ENCODE measurements around the gene GPR62.

The GPR62 gene

DNA sequence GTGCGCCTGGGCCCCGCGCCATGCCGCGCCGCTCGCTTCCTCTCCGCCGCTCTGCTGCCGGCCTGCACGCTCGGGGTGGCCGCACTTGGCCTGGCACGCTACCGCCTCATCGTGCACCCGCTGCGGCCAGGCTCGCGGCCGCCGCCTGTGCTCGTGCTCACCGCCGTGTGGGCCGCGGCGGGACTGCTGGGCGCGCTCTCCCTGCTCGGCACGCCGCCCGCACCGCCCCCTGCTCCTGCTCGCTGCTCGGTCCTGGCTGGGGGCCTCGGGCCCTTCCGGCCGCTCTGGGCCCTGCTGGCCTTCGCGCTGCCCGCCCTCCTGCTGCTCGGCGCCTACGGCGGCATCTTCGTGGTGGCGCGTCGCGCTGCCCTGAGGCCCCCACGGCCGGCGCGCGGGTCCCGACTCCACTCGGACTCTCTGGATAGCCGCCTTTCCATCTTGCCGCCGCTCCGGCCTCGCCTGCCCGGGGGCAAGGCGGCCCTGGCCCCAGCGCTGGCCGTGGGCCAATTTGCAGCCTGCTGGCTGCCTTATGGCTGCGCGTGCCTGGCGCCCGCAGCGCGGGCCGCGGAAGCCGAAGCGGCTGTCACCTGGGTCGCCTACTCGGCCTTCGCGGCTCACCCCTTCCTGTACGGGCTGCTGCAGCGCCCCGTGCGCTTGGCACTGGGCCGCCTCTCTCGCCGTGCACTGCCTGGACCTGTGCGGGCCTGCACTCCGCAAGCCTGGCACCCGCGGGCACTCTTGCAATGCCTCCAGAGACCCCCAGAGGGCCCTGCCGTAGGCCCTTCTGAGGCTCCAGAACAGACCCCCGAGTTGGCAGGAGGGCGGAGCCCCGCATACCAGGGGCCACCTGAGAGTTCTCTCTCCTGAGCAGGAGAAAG, 951 bp downstream of the GPR62 start:
- DNase-seq = no peak

- no peak for DNase-seq
Measured at GRCh38 chr3:51957520-51958205, 2.5 kb downstream of the GPR62 start.

GRCh38 chr3:51958603-51959521, 3.7 kb downstream of the GPR62 start:
- no peak for DNase-seq

GRCh38 chr3:51959651-51960050, 4.5 kb downstream of the GPR62 start:
- DNase-seq = no peak

DNA sequence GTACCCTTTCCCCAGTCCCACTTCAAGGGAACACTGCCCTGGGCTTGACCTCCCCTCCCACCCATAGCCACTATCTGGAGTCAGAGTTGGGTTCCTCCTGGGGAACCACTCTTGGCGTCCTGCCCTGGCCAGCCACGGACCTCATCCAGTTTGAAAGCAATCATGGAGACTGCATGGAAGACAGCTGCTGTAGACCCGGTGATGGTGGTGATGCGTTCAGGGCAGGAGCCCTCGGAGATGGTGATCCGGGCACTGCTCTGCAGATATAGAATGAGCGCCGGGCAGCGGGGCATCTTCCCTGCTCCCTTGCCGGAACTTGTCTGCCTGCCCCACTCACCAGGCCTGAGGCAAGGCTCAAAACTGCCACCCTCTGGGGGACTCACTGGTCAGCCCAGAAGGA, 5.2 kb downstream of the GPR62 start:
- no peak for DNase-seq

- no peak for DNase-seq
Measured at GRCh38 chr3:51961011-51961410, 5.8 kb downstream of the GPR62 start.

DNA sequence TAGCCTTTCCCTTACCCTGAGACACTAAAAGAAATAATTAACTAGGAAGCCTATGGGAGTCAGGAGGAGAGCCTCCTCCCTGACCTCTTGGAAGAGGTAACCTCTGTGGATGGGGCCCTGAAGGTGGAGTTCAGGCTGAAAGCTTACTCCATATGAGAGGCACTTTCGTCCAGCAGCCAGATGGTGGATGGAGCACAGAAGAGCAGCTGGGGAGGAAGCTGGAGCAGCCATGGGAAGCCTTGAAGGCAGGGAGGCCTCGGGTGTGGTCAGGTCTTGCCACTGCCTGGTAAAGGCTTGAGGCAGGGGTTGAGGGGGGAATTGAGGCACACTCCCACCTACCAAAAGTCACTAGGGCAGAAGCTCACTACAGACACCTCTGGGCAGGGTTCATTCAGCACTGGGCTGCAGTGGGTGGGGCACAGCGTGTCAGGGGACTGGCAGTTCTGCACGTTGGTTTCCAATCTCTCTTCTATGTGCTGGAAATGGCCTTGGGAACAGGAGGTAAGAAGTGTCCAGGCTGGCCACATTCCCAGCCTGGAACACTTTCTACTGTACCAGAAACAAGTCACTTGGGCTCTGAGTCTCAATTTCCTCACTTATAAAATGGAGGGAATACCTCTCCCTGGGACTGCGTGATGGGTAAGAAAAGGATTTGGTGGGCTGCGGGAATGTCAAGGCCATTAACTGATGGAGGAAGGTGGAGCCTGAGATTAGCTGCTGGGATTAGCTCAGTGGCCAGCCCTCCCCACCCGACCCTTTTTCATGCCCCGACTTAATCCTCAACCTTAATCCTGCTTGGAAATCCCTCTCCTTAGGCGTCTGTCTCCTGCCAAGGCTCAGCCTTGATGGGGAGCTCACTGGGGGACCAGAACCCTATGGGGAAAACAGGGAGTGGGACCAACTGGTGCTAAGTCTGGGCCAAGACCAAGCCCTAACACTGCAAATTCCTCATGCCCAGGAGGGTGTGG, 6.7 kb downstream of the GPR62 start:
- no peak for DNase-seq

DNA sequence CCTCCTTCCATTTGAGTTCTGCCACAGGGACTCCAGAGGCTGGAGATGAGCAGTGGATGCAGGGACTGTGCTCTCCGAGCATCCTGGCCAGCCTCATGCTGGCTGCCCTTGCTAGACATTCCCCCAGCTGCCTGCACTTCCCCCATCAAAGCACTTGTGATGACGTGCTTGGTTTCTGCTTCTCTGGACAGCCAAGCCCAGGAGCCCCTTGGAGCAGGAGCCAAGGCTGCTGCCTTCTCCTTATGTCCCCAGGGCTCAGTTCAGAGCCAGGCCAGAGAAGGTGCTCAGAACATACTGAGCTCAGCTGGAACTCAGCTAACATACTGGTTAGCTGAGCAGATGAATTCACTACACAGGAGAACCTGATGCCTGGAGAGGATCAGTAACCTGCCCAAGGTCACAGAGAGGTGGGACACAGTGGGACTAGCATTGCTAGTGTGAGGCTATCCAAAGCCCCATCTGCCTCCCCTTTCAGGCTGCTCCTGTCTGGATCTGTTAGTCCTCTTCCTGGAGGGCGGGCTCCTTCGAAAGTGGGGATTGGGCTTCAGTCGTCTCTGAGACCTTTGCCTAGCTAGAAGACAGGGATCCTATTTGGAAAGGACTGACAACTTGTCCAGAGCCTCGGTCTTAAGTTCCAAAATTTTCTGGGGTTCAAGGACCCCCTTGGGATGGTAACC, 7.8 kb downstream of the GPR62 start:
- DNase-seq = no peak

DNA sequence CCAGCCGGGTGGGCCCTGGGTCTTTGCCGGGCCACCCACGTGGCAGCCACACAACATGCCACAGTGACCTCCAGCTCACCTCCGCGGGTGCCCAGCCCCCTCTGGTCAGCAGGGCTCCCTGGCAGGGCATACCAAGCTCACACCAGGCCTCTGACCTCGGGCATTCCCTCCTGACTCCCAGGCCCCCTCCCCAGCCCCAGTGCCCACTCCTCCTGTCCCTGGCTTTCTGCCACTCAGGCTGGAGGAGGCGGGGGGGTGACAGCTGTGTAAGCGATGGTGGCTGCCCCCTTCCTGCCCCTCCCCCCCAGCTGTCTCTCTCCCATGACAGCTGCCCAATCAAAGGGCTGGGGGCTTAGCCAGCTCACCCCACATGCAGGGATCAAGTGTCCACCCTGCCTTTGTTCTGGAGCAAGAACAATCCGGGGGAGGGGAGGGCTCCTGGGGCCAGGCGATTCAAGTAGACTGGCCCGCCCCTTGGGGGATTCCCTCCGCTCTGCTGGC, 8.8 kb downstream of the GPR62 start:
- no peak for DNase-seq

DNA sequence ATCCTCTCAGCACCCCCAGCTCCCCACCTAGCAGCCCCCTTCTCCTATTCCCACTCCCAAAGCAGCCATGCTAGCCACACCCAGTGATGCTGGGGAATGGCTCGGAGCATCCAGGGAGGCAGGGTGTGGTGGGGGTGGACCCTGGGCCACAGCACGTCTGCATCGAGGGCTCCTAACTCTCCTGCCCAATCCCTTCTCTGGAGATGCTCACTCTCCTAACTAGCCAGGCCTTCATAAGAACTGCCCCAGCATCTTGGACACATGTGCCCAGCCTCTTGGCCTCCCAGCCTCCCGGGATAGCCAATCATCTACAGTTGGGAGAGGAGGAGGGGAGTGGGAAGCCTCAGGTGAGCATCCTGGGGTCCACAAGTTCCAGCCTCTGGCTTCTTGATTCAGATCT, 9.3 kb downstream of the GPR62 start:
- DNase-seq = no peak

- DNase-seq = no peak
Measured at GRCh38 chr3:51966016-51966415, 10.8 kb downstream of the GPR62 start.

GRCh38 chr3:51966486-51966885, 11.3 kb downstream of the GPR62 start:
- no peak for DNase-seq

DNA sequence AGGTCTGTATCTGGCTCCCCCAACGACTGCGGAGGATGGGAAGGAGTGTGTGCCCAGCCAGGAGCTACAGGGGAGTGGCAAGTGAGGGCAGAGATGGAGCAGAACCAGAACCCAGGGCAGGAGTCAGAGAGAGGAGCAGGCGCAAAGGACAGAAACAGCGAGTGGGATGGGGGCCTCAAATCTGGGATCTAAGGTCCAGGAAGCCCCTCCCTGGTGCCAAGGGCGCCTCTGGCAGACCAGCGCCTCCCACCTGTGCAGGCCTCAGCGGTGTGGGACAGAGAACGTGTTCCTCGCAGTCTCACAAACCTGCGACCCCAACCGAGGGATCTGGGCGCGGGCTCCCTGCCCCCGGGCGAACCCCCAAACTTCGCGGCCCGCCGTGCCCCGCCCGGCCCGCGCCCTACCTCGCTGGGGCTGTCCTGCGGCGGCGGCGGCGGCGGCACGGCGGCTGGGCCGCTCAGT, 11.8 kb downstream of the GPR62 start:
- DNase-seq = no peak

GRCh38 chr3:51967384-51968169, 12.4 kb downstream of the GPR62 start, which contains the start of gene PCBP4:
TSS of gene PCBP4 (minus strand) at chr3:51967454. CDS start at chr3:51961240, 6,214 bp downstream.
- DNase-seq = no peak

- no peak for DNase-seq
Measured at GRCh38 chr3:51968170-51968775, 13.1 kb downstream of the GPR62 start.

- DNase-seq = no peak
Measured at GRCh38 chr3:51968883-51969678, 13.9 kb downstream of the GPR62 start.

GRCh38 chr3:51969841-51970240, 14.7 kb downstream of the GPR62 start:
- DNase-seq = no peak

- DNase-seq = no peak
Measured at GRCh38 chr3:51970606-51971300, 15.6 kb downstream of the GPR62 start.

Data from GOT3 (cell line).